GM21528 (cell line): ENCODE data around the gene ISM1.

Source experiments
- ATAC-seq: cut with Tn5 transposase; IDR thresholded peaks from one replicate; pipeline ENCODE4 v1.9.1; 2021; ENCODE audit warnings: mild to moderate bottlenecking, moderate library complexity; ENCODE audit not compliant: unreplicated experiment, low FRiP score

The ISM1 gene

GRCh38 chr20:13340088-13340487, 119.0 kb downstream of the ISM1 start:
- ATAC-seq = no peak

- ATAC-seq = no peak
Measured at GRCh38 chr20:13341737-13342393, 120.8 kb downstream of the ISM1 start.

GRCh38 chr20:13342469-13343242, 121.6 kb downstream of the ISM1 start:
- no peak for ATAC-seq

- no peak for ATAC-seq
Measured at GRCh38 chr20:13344671-13345070, 123.6 kb downstream of the ISM1 start.

GRCh38 chr20:13348311-13349234, 127.5 kb downstream of the ISM1 start:
- ATAC-seq = no peak

GRCh38 chr20:13349235-13349604, 128.1 kb downstream of the ISM1 start:
- no peak for ATAC-seq
